SK-N-SH (cell line): ENCODE data around the gene ATP8B3. TPM values are rescaled to one million over a fixed set of nuclear protein-coding genes. Genes with fewer than 3 reads are reported as not detected.

Experiments
- CTCF ChIA-PET: fragments of 300-600, 350-600 bp; formaldehyde crosslinking; extraction: SDS; loops from one replicate; lab custom pipeline; 2021; lab: Yijun Ruan, JAX
- POLR2A ChIA-PET: fragments of 350-600 bp; sonication (Branson Sonifier 250); formaldehyde crosslinking; extraction: SDS; loops from one replicate; lab custom pipeline; 2020; ENCODE audit warnings: antibody characterized with exemption, inconsistent platforms; lab: Yijun Ruan, JAX
- DNase-seq: peaks from one replicate; pipeline ENCODE4 v3.0.0; 2012
- H2AFZ ChIP-seq: fragments of 200-600 bp; sonication (generic); 2 replicates; pipeline ENCODE4 v1.8.1; 2016; ENCODE audit warnings: antibody characterized with exemption, mild to moderate bottlenecking, low read depth
- H3F3A ChIP-seq: fragments of 200-600 bp; sonication (generic); replicated peaks from 2 replicates; pipeline ENCODE3; 2016; ENCODE audit warnings: antibody characterized with exemption, mild to moderate bottlenecking; ENCODE audit not compliant: insufficient read depth
- H3K27ac ChIP-seq, 2 experiments: fragments of 200-500 bp in 1 of 2; fragments of 200-600 bp in 1 of 2; sonication (Bioruptor generic) in 1 of 2; sonication (generic), shearing (Covaris generic) in 1 of 2; 2 replicates each; pipeline versions ENCODE4 v1.5.1 to v1.6.1; 2014 to 2016; ENCODE audit warnings: low read depth in 2 of 2, inconsistent platforms in 1 of 2, low read length in 1 of 2, mild to moderate bottlenecking in 1 of 2, mixed read lengths in 1 of 2
- H3K27me3 ChIP-seq: fragments of 200-600 bp; sonication (generic), shearing (Covaris generic); 2 replicates; pipeline ENCODE4 v1.6.1; 2016; ENCODE audit warnings: mixed run types; ENCODE audit not compliant: insufficient read depth
- H3K36me3 ChIP-seq, 2 experiments: fragments of 200-500 bp in 1 of 2; fragments of 200-600 bp in 1 of 2; sonication (Bioruptor generic) in 1 of 2; sonication (generic) in 1 of 2; replicated peaks in 1 of 2; 2 replicates each; pipeline versions ENCODE3 to v1.5.1; 2014 to 2016; ENCODE audit warnings: low read length in 1 of 2, mild to moderate bottlenecking in 1 of 2; ENCODE audit not compliant: insufficient read depth in 2 of 2, control insufficient read depth in 1 of 2
- H3K4me1 ChIP-seq, 2 experiments: fragments of 200-500 bp in 1 of 2; fragments of 200-600 bp in 1 of 2; sonication (Bioruptor generic) in 1 of 2; sonication (generic), shearing (Covaris generic) in 1 of 2; 2 replicates each; pipeline versions ENCODE4 v1.5.1 to v1.6.1; 2014 to 2016; ENCODE audit warnings: low read depth in 1 of 2, low read length in 1 of 2, mixed run types in 1 of 2; ENCODE audit not compliant: insufficient read depth in 2 of 2, control insufficient read depth in 1 of 2
- H3K4me2 ChIP-seq: fragments of 200-600 bp; sonication (generic), shearing (Covaris generic); 2 replicates; pipeline ENCODE4 v1.6.1; 2017; ENCODE audit warnings: mixed run types
- H3K4me3 ChIP-seq, 2 experiments: fragments of 200-500 bp in 1 of 2; fragments of 200-600 bp in 1 of 2; sonication (Bioruptor generic) in 1 of 2; sonication (generic), shearing (Covaris generic) in 1 of 2; 2 replicates each; pipeline versions ENCODE4 v1.5.1 to v1.8.1; 2014 to 2016; ENCODE audit warnings: low read depth in 2 of 2, inconsistent platforms in 1 of 2, low read length in 1 of 2, mild to moderate bottlenecking in 1 of 2, mixed read lengths in 1 of 2, moderate library complexity in 1 of 2
- H3K79me2 ChIP-seq: fragments of 200-600 bp; sonication (generic); 2 replicates; pipeline ENCODE4 v1.8.1; 2017; ENCODE audit warnings: mild to moderate bottlenecking; ENCODE audit not compliant: insufficient read depth
- H3K9ac ChIP-seq: fragments of 200-600 bp; sonication (generic); 2 replicates; pipeline ENCODE4 v1.6.1; 2017; ENCODE audit warnings: mixed run types
- H3K9me2 ChIP-seq: fragments of 200-600 bp; sonication (generic); 2 replicates; pipeline ENCODE4 v1.6.1; 2017; ENCODE audit warnings: mixed run types
- H3K9me3 ChIP-seq: fragments of 200-600 bp; sonication (generic); 2 replicates; pipeline ENCODE4 v1.6.1; 2017; ENCODE audit warnings: mixed run types, mild to moderate bottlenecking, moderate library complexity
- H4K20me1 ChIP-seq: fragments of 200-600 bp; sonication (generic); 2 replicates; pipeline ENCODE4 v1.6.1; 2017; ENCODE audit warnings: mild to moderate bottlenecking, mixed run types; ENCODE audit not compliant: insufficient read depth
- ELF1 ChIP-seq: IDR thresholded peaks from 2 replicates; pipeline ENCODE4 v1.4.0; 2012
- EP300 ChIP-seq, 2 experiments: IDR thresholded peaks; 2 replicates each; pipeline versions ENCODE4 v1.4.0 to v1.6.1; 2012; ENCODE audit warnings: borderline replicate concordance in 1 of 2, low read depth in 1 of 2, low read length in 1 of 2
- EZH2phosphoT487 ChIP-seq: fragments of 200-600 bp; sonication (generic); IDR thresholded peaks from 2 replicates; pipeline ENCODE4 v1.6.1; 2017; ENCODE audit warnings: low read depth, mixed run types, mild to moderate bottlenecking, antibody characterized with exemption, moderate library complexity, borderline replicate concordance
- FOSL2 ChIP-seq: IDR thresholded peaks from 2 replicates; pipeline ENCODE4 v1.4.0; 2012; ENCODE audit warnings: low read depth, mild to moderate bottlenecking, moderate library complexity, borderline replicate concordance
- FOXJ3 ChIP-seq: sonication (generic); formaldehyde crosslinking; IDR thresholded peaks from 2 replicates; pipeline ENCODE4 v1.5.1; 2020; ENCODE audit warnings: mild to moderate bottlenecking, missing genetic modification reagents
- GABPA ChIP-seq: IDR thresholded peaks from 2 replicates; pipeline ENCODE4 v1.4.0; 2012; ENCODE audit warnings: low read depth, mild to moderate bottlenecking
- GATA2 ChIP-seq: sonication (generic); formaldehyde crosslinking; IDR thresholded peaks from 2 replicates; pipeline ENCODE4 v1.5.0; 2020; ENCODE audit warnings: mild to moderate bottlenecking, missing genetic modification reagents
- MXI1 ChIP-seq: IDR thresholded peaks from 2 replicates; pipeline ENCODE4 v1.6.1; 2012; ENCODE audit warnings: mild to moderate bottlenecking, low read depth, low read length, improper control_type of control experiment
- RCOR1 ChIP-seq: fragments of 150-350 bp; IDR thresholded peaks from 2 replicates; pipeline ENCODE4 v1.6.1; 2017; ENCODE audit warnings: antibody characterized with exemption, low read length
- SIN3A ChIP-seq: IDR thresholded peaks from 2 replicates; pipeline ENCODE4 v1.6.1; 2012; ENCODE audit warnings: low read depth, mild to moderate bottlenecking, low read length, moderate library complexity, borderline replicate concordance
- SMC3 ChIP-seq: IDR thresholded peaks from 2 replicates; pipeline ENCODE4 v1.6.1; 2012; ENCODE audit warnings: low read depth, low read length, improper control_type of control experiment
- TCF12 ChIP-seq: IDR thresholded peaks from 2 replicates; pipeline ENCODE4 v1.4.0; 2012
- TEAD4 ChIP-seq: IDR thresholded peaks from 2 replicates; pipeline ENCODE4 v1.4.0; 2012; ENCODE audit warnings: mild to moderate bottlenecking, borderline replicate concordance; ENCODE audit not compliant: insufficient read depth
- WGBS: methylation state at CpG from one replicate; pipeline ENCODE4 v1.1.6; 2017; ENCODE audit warnings: low lambda C conversion rate; 5-methylcytosine and 5-hydroxymethylcytosine counted together
- polyA plus RNA-seq, 3 experiments: library from polyadenylated mRNA; depleted of rRNA; stranded (reverse); fragments of >200 nt; gene quantifications; 2 replicates each; pipeline ENCODE4 v1.2.3, GENCODE V29; 2012
- TF ChIP-seq, protein P1 (sequence below): IDR thresholded peaks from 2 replicates; pipeline ENCODE4; 2012
- TF ChIP-seq, protein P2 (sequence below): fragments of 200-600 bp; sonication (generic); IDR thresholded peaks from 2 replicates; pipeline ENCODE4 v1.6.1; 2017; ENCODE audit warnings: antibody characterized with exemption, mild to moderate bottlenecking, moderate library complexity
- TF ChIP-seq, protein P3 (sequence below): IDR thresholded peaks from 2 replicates; pipeline ENCODE4 v1.4.0; 2012; ENCODE audit warnings: low read depth, borderline replicate concordance

ATP8B3 gene
- polyA plus RNA-seq, 1 of the 3 experiments (the other 2 are of a cell fraction) = 8.0 TPM

DNA sequence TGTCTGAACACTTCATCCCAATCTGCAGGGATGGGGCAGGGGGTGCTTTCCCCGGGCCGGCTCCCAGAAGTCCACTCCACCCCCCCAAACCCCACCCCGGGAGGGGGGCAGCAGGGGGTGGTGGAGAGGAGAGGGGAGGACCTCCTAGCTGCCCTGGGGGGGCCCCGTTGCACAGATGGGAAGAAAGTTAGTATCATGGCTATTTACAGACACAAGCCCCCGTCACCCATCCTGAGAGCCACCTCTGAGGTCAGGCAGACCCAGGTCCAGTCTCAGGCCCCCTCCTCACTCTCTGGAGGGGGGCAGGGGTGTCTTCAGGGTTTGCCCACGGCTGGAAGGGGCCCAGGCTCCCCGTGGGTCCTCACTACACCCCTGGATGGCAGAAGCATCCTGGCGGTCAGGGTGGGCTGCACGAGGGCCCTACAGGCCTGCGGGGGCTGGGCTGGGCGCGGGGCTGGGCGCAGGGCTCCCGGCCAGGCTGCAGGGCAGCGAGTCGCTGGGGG, 42.0 kb upstream of the ATP8B3 start:
- no peak for TF ChIP-seq EP300 (IDR thresholded peaks at IDR 0.05; ENCODE audit: borderline replicate concordance in 1 of 2, low read depth in 1 of 2, low read length in 1 of 2)
- no peak for TF ChIP-seq TEAD4
- TF ChIP-seq GABPA = no peak
- TF ChIP-seq, protein P1, sequence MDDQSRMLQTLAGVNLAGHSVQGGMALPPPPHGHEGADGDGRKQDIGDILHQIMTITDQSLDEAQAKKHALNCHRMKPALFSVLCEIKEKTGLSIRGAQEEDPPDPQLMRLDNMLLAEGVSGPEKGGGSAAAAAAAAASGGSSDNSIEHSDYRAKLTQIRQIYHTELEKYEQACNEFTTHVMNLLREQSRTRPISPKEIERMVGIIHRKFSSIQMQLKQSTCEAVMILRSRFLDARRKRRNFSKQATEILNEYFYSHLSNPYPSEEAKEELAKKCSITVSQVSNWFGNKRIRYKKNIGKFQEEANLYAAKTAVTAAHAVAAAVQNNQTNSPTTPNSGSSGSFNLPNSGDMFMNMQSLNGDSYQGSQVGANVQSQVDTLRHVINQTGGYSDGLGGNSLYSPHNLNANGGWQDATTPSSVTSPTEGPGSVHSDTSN = no peak
- TF ChIP-seq FOSL2 = no peak
- no peak for TF ChIP-seq FOXJ3 (CRISPR knock-in tag)
- TF ChIP-seq SIN3A = no peak
- TF ChIP-seq, protein P2, sequence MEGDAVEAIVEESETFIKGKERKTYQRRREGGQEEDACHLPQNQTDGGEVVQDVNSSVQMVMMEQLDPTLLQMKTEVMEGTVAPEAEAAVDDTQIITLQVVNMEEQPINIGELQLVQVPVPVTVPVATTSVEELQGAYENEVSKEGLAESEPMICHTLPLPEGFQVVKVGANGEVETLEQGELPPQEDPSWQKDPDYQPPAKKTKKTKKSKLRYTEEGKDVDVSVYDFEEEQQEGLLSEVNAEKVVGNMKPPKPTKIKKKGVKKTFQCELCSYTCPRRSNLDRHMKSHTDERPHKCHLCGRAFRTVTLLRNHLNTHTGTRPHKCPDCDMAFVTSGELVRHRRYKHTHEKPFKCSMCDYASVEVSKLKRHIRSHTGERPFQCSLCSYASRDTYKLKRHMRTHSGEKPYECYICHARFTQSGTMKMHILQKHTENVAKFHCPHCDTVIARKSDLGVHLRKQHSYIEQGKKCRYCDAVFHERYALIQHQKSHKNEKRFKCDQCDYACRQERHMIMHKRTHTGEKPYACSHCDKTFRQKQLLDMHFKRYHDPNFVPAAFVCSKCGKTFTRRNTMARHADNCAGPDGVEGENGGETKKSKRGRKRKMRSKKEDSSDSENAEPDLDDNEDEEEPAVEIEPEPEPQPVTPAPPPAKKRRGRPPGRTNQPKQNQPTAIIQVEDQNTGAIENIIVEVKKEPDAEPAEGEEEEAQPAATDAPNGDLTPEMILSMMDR = no peak
- TF ChIP-seq TCF12 = no peak
- TF ChIP-seq MXI1 = no peak
- no peak for TF ChIP-seq ELF1
- TF ChIP-seq GATA2 (CRISPR knock-in tag) = no peak
- H3K4me1 ChIP-seq = peaks cover 23 to 38% of the 10 kb centered on the region in 2 experiments; a peak in 3 of 4 replicates
- DNase-seq = no peak
- H3K36me3 ChIP-seq = peaks cover 3 to 6% of the 10 kb centered on the region in 2 experiments
- H3K27me3 ChIP-seq = no peaks in the 10 kb centered on the region
- POLR2A ChIA-PET = no interaction called here
- H2AFZ ChIP-seq = no peak overlapping the region
- H3F3A ChIP-seq = peaks cover 23% of the 10 kb centered on the region
- H3K4me2 ChIP-seq = no peak overlapping the region
- H3K4me3 ChIP-seq = no peak overlapping the region
- H3K9ac ChIP-seq = no peak overlapping the region
- H3K9me2 ChIP-seq = no peaks in the 10 kb centered on the region
- H3K9me3 ChIP-seq = no peaks in the 10 kb centered on the region
- WGBS = 79% methylated on average over 11 of the region's 16 CpGs
- peaks cover 84% of the 10 kb centered on the region for H3K79me2 ChIP-seq
- H3K27ac ChIP-seq = no peak overlapping the region; a peak in 1 of 4 replicates
- peaks cover 95% of the 10 kb centered on the region for H4K20me1 ChIP-seq
- CTCF ChIA-PET = interaction anchor here (0.6 to 2.8 kb wide), 6 partner anchors 11 to 103 kb away, joined by 3 to 15 read pairs (median 6); no protein-coding TSS in a partner anchor

DNA sequence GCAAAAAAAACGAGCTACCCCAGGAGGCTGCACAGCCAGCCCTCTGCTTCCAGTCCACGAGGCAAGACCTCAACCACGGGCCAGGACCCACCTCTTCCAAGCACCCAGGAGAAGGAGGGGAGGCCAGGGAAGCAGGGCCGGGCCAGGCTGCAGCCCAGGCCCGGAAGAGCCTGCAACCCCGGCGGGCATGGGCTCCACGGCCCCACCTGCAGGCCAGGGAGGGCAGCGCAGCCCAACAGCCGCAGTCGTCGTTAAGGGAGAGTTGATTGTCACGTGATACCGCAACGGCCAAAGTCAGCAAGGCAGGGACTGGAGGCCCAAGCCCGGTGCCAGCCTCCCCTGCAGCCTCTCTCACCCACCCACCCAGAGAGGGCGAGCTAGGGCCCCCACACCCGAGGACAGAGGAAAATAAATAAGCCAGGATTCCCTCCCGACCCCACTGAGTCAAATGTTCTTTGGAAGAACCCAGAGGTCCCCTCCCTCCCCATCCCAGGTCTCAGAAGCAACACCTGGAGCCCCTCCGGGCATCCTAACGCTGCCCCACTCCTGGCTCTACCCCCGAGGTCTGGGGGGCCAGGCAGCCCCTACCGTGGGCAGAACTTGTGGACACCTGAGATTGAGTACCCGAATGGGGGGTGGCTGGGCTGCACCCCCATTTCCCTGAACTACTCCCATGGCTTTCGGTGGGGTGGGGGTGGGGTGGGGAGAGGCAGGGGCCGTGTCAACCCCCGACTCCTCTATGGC, 41.4 kb upstream of the ATP8B3 start:
- Histone ChIP-seq H3K9me2 (no peaks in the 10 kb centered on the region), H3K4me3 (no peak overlapping the region), H3K4me2 (no peak overlapping the region), H3K9ac (no peak overlapping the region), H3F3A (peaks cover 28% of the 10 kb centered on the region), H3K27me3 (no peaks in the 10 kb centered on the region), H3K27ac (peak overlapping the region in 1 of 2 experiments; percentile 6; a peak in 1 of 4 replicates), H3K4me1 (peaks cover 23 to 36% of the 10 kb centered on the region in 2 experiments; a peak in 3 of 4 replicates), H3K79me2 (peaks cover 81% of the 10 kb centered on the region), H3K36me3 (peaks cover 3 to 6% of the 10 kb centered on the region in 2 experiments), H2AFZ (no peak overlapping the region), H3K9me3 (no peaks in the 10 kb centered on the region), H4K20me1 (peaks cover 92% of the 10 kb centered on the region)
- ChIA-PET POLR2A (no interaction called here), CTCF (interaction anchor here (0.6 to 2.8 kb wide), 4 partner anchors 11 to 102 kb away, joined by 3 to 11 read pairs (median 6); no protein-coding TSS in a partner anchor)
- TF ChIP-seq, protein P3, sequence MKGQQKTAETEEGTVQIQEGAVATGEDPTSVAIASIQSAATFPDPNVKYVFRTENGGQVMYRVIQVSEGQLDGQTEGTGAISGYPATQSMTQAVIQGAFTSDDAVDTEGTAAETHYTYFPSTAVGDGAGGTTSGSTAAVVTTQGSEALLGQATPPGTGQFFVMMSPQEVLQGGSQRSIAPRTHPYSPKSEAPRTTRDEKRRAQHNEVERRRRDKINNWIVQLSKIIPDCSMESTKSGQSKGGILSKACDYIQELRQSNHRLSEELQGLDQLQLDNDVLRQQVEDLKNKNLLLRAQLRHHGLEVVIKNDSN = no peak; the same call in 1 of the 2 replicates
- TF ChIP-seq EZH2phosphoT487 = no peak
- TF ChIP-seq, protein P2 = peak; percentile 79
- no peak; the same call in 1 of the 2 replicates for TF ChIP-seq SMC3
- TF ChIP-seq TCF12 = no peak
- no peak for TF ChIP-seq FOSL2
- TF ChIP-seq RCOR1 = 0 out of 2 replicates have a peak, but pooled peaks have one; percentile 14
- 68% methylated on average over 23 of the region's 27 CpGs for WGBS
- peak; percentile 85 for DNase-seq
